ENCODE data around the gene SRPK2. TPM values are rescaled to one million over a fixed set of nuclear protein-coding genes. Genes with fewer than 3 reads are reported as not detected.
A peak's percentile ranks its signal among the peaks of the same experiment; 100 is the strongest.

Gene SRPK2
- polyA plus RNA-seq, 1 donor, result 58.7 TPM

DNA sequence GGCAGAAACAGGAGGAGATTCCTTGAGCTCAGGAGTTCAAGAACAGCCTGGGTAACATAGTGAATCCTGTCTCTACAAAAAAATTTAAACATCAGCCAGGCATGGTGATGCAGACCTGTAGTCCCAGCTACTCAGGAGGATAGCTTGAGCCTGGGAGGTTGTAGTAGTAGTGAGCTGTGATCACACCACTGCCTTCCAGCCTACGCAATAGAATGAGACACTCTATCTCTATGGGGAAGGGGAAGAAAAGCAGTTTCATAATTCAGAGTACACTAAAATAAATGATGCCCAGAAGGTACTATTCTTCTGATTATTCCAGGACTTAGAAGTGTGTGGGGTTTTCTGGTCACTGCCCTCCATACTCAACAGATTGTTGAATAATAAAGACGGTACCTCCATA is 197.4 kb downstream of the SRPK2 start:
- DNase-seq, result no peak

DNA sequence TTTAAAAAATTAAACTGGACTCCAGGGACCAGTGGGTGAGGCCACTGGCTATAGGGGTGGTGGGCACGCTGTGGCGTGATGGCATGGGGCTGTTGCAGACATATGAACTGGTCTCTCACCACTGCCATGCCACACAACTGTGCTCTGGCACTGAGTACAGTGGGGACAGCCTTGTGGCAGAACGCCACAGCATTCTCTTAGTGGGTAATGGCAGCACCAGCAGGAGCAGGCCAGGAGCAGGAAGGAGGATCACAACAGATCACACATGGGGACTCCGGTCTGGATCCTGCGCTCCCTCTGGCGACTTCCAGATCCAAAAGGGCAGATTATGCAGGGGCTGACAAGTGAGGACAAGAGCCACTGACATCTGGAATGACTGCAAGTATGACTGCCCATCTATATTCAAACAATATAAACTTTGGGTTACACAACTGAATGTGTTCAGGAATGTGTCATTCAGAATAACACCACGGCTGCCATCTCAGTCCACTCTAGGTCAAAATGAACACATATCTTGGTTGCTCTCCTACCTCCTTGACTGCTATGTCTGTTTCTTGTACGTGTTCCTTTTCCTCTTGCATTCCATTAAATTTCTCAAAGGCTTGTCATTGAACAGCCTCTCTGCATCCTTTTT is 198.7 kb downstream of the SRPK2 start:
- DNase-seq, result no peak

DNA sequence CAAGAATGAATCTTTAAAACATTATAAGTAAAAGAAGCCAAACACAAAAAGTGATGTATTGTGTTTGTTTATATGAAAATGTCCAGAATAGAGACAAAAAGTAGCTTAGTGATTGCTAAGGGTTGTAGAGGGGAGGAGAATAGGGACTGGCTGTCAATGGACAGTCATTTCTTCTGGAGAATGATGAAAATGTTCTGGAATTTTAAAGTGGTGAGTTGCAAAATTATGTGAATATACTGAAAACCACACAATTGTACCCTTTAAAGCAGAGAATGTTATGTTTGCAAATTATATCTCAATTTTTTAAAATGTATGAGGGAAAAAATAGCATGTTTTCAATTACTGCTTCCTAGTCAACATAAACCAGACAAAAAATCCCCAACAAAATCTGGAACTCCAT is 200.5 kb downstream of the SRPK2 start:
- DNase-seq, result no peak

DNA sequence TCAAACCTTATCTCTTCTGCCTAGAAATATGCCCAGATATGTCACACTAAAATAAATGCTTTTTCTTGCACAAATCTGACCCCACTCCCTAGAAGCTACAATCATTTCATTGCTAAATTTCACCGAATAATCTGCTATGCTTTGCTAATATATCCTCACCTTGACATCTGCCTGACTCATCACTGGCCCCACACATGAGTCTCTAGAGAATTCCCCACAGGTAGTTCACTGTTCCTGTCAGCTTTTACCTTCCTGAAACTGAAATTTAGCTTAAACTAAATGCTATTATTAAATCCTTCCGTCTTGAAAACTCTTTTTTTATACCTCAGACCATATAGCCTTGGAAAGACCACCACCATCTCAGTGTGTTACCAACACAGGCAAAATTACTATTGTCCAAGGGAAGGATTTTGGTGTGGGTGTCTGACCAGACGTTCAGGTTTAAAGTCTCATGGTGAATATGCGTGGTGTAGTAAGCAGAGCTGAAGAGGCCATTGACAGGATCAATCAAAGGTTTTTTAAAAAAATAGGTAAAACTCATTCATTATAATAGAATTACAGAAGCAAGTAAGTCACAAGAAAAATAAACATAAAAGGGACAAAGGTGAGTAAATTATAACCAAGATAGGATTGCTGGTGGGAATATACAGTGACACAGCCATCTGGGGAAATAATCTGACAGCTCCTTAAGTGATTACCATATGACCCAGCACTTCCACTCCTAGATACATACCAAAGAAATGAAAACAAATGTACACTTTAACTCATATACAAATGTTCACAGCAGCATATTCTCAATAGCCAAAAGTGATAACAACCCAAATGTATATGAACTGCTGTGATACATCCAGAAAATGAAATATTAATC is 201.2 kb downstream of the SRPK2 start:
- no peak for DNase-seq

DNA sequence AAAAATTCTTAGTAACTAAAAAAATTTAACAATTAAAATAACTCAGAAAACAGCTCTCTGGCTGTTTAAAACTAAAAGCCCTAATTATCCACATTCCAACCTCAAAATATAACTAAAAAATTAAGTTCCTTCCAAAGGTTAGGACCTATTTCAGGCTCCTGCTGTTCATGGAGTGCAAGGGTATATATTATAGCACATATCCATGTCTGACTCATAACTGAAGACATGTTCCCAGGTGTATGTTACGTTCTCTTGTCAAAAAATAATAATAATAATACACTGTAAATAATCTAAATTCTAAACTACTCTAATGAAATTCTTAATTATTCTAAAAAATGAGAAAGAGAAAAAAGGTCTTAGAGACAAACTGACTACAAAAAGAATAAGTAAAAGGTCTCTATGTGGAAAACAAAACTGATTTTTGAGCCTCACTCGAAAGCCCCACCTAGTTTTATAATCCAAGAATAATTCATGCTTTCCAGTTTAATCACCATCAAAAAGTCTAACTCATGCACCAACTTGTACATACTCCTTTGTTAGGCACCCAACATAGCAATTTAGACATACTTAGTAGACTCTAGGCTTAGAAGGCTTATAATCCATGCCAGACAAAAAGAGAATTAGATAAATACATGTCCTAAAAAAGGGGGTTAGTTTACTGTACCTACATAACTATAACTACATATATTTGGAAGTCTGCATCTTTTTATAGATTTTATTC is 203.3 kb downstream of the SRPK2 start:
- DNase-seq, result no peak

DNA sequence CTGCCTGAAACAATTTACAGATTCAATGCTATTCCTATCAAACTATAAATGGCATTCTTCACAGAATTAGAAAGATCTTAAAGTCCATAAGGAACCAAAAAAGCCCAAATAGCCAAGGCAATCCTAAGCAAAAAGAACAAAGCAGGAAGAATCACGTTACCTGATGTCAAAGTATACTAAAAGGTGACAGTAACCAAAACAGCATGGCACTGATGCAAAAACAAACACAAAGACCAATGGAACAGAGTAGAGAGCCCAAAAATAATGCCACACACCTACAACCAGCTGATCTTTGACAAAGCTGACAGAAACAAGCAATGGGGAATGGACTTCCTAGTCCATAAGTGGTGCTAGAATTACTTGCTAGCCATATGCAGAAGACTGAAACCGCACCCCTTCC is 208.7 kb downstream of the SRPK2 start:
- no peak for DNase-seq

DNA sequence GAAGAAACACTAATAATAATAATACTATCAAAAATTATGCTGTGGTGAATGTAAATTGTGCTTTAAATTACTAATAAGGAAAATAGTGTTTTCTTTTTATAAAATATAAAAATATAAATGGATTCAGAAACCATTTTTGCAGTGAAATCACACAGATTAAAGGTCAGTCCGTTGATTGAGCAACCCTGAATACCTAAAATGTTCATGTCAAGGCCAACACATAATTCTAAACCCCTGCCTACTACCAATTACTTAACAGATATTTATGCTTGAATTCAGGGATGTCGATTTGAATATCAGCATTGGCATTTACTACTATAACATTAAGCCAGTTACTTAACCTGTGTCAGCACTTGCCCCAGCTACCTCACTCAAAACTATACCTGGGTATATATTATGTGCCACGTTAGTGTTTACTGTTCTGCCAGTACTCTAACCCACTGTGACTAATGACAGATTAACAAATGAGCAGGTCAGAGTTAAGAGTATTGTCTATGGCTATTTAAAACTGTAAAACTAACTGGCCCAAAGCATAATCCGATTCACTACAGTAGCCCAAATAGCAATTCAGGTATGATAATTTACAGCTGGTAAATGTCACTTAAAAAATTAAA is 209.7 kb downstream of the SRPK2 start:
- no peak for DNase-seq

DNA sequence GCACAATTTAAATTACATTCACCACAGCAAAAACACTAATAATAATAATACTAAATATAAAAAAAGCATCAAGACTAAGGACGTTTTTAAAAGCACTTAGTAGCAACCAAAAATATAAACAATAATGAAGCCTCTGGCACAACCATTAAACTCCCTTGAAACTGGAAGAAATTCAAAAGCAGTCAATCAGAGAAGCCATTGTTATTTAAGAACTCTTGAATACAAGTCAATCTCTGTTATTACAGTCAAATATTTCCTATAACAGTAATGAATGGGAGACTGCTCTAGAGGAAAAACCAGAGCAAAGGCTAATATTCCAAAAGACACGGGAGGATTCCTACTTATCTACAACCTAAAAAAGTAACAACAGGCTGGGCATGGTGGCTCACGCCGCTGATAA is 210.5 kb downstream of the SRPK2 start:
- no peak for DNase-seq

DNA sequence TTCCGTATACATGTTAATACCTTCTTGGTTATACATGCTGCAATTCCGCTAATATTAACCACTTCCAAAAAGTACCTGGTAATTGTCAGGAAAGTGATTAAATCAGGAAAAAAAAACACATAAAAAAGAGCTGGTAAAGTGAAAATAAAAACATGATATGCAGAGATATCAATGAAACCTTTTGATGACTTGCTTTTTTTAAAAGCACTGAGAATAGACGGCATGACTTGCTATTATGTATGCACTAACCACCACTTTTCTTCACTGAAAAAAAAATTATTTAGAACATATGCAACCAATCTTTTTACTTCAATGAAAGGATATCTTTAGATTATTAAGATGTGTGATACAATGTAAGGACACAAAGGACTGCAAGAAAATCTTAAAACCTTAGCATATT is 211.7 kb downstream of the SRPK2 start:
- DNase-seq, result no peak

DNA sequence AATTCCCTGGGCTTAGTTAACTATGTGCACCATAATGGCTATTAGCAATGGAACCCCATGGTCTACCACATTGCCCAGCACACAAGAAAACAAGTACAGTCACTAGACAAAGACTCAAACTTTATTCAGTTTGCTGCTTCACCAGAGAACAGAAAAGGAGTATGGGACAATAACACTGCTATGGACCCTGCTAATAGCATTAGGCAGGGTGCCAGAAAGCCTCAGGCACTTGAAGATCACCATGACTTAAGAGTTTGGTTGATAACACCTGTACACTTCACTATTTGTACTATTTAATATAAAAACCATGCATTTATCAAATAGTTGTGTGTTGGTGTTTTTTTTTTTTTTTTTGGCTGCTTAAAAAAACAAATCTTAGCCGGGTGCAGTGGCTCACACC is 215.1 kb downstream of the SRPK2 start:
- DNase-seq, result no peak

DNA sequence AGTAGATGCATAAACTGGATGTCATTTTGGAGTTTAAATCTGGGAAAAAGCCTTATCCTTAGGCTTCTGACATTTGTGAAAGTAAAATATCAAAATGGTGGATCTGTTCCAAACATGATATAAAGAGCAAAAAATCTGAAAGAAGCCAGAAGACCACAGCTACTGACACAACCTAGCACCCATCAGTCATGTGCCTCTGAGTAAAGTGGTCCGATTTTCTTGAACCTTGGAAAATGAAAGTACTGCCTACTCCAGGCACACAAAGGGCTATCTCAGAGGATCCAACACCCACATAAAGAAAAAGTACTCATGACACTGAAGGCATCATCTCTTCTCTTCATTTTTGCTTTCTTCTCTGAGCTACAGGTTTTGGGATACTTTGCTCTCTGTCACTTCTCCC is 224.0 kb downstream of the SRPK2 start:
- DNase-seq, result no peak

DNA sequence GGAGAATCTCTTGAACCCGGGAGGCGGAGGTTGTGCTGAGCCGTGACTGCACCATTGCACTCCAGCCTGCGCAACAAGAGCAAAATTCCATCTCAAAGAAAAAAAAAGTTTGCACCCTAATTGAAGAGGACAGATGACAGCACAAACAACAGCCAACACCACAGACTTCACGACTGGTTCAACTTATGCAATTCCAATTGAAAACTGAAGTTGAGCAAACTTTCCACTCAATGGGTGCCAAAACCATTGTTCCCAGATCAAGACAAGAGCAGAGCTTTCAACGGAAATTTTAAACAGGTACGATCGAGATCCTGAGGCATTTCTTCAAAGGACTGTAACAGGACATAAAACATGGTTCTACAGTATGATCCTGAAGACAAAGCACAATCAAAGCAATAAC is 225.0 kb downstream of the SRPK2 start:
- no peak for DNase-seq

DNA sequence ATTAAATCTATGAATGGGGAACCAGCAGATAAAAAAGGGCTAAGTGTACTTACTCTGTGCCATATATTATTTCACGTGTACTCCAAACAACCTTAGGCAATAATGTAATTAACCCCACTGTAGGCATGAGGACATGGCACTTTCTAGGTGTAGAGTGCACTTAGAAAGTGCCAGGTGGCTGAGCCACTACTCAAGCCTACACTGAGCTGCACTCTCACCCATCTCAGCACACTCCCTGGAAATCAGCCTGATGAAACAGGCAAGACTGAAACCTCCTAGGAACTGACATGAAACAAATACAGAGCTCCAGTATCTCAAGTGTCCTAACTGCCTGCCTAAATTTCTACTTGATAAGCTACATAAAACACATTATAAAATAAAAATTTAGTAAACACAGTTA is 227.4 kb downstream of the SRPK2 start:
- no peak for DNase-seq

DNA sequence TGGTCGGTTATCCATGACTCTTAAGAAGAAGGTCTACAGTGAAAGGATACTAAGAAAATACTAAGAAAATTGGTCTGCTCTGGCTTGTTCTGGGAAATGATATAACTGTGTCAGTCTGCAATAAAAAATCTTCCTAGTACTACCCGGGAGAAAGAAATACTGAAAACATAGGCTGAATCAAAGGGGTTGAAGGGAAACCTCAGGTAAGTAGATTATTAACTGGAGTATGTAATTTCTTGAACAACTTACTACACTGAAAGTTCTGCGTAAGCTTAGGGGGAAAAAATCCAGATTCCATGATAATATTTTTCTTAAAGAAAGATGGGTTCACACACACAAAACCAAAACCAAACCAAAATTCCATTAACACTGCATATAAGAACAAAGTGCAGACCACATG is 231.4 kb downstream of the SRPK2 start:
- no peak for DNase-seq

DNA sequence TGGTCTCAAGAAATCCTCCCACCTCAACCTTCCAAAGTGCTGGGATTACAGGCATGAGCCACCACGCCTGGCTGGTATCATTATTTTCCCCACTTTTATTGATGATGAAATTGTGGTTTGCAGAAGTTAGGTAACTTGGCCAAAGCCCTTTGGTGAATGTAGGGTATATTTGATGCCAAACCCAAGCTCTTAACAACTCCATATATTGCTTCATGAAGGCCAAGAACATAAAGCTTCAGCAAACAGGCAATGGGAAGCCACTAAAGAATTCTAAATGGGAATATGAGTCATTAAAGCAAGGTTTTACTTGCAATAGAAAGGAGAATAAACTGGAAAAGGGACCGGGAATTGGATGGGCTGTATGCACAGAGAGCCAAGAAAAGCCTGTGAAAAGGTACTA is 232.0 kb downstream of the SRPK2 start:
- no peak for DNase-seq

DNA sequence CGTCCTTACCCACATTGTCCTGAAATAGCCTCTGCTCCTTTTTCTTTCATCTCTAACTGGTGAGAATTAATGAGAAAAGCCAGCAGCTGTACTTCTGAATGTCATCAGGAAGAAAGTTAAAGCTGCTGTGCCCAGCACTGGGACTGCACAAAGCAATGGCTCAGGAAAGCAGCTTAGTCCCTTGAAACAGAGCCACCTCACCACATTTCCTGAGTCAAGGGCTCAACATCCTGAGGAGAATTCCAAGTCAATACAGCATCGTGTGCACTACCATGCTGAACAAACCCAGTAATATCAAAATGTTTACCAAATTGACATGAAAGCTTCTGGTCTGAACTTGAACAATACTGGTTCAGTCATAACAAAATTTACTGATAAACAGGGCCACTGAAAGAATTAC is 234.6 kb downstream of the SRPK2 start:
- no peak for DNase-seq

DNA sequence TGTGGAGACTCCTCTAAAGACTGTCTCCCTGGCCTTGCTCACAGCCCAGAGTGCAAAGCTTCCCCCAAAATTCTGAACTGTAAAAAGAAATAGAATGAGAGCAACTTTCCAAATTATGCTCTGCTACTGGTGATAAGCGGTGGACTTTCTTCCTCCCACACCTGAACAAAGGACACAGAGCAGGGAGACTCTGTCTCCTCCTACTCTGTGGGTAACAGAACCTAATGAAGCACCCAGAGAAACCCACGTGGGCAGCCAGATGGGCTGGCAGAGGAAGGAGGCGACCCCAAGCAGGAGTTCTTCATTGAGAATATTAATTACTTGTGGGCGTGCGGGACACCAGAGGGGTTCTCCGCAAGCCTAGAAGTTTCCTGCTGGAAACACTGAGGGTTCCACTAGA is 235.2 kb downstream of the SRPK2 start:
- DNase-seq, result no peak

DNA sequence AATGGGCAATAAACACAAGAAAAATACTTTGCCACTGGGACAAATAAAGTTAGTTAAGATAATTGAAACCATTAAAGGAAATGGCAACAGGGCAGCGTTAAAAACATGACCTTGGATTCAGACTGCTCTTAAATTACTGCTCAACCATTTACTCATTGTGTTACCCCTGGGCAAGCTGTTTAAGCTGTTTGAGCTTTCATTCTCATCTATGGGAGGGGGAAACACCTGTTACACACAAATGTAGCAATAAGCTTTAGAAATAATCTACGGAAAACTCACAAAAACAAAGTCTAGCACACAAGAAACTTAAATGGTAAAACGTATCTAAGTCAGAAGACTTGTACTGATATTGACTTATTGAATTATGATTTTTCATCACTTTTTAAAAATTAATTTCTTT is 237.6 kb downstream of the SRPK2 start:
- DNase-seq, result no peak

DNA sequence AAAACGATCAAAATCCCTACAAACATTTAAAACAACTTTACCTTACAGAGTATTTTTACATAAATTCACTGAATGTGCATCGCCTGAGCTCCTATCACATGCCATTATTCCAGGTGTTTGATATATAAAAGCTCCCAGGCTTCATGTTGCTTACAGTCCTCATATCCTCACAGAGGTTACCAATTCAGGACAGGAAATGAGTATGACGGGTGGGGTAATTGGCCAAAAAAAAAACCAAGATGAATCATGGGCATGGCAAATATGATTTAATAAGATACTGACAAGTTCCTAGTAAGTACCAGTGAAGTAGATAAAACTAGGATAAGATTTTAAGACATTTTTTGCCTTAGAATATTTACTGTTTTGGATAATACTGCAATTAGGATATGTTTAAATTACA is 238.9 kb downstream of the SRPK2 start:
- DNase-seq, result no peak

DNA sequence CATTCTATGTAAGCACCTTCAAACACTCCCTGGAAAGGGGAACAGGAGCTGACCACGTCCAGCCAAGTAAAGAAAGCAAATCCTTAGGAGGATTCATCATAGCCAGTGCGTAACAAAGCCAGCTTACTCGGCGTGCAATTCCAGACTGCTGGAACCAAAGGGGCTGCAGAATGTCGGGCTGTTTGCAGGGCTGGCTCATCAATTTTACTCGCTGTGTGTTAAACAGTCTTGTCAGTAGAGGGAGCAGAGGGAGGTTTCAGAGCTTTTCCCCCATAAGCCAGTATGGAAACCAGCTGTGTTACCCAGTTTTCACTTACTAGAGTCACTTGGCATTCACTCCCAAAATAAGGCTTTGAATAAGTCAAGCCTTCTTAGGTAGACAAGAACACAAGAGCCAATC is 247.7 kb downstream of the SRPK2 start:
- DNase-seq, result peak; percentile 42

DNA sequence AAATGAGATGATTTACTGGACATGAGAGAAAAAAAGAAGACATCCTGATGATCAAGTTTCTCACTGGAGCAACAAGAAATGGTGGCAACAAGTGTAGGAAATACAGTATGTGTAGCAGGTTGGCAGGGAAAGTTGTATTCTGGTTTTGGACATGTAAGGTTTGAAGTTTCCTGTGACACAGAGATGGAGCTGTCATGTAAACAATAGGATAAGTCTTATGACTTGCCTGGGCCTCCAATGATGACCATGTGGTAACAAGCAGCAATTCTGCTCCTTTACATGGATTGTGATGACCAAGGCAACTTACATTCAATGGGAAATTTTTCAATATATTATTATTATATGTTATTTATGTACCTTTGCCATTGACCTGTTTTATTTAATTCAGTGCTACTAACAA is 249.3 kb downstream of the SRPK2 start:
- no peak for DNase-seq

DNA sequence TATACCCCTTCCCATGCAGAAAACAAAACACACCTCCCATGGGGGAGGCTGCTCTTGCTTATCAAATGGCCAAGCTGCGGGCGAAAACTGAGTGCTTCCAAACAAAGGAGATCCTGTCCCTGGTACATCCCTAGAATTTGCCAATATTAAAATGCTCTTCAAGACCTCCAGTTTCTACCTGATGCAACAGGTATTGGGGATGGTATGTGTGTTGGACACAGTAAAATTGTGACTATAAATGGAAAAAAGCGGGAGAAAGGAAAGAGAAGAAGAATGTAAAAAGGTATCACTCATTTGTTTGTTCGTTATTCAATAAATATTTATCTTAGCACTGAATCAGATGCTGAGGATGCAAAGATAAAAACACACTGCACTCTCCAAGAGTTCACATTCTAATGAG is 250.8 kb downstream of the SRPK2 start:
- no peak for DNase-seq

DNA sequence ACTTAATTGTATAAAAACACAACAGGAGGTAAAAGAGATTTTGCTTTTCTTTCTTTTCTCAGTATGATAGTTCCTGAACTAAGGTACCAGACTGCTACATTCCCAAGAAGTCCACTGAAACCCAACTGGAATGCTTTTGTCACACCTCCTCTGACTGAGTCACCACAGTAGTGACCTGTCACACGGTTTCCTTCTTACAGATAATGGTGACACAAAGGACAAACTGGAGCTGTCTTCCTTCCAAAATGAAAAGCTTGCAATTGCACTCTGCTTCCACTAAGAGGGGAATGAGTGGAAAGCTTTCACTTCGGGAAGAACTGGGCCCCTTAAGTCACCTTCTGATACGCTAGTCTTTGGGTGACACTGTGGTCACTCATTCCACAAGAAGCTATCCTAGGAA is 252.5 kb downstream of the SRPK2 start:
- no peak for DNase-seq
